Activated CD4-positive, alpha-beta T cell treated with anti-CD3 and anti-CD28 coated beads, Interleukin-2, amount 10 ng/mL, durations not matched to agents 24 days and 14 days (primary cell): ENCODE measurements around the gene ABCA9. TPM values are rescaled to one million over a fixed set of nuclear protein-coding genes. Genes with fewer than 3 reads are reported as not detected.
"Not testable (repeated sequence)": the region's sequence is repeated elsewhere in the genome, so short reads cannot be mapped to it uniquely, and the experiment has no call there.

Experiments
- DNase-seq: peaks from one replicate; pipeline ENCODE4 v3.0.0; 2022
- H3K27ac Mint-ChIP-seq: one replicate; pipeline ENCODE4 v1.8.0; 2022; ENCODE audit warnings: mild to moderate bottlenecking, mixed read lengths
- H3K27me3 Mint-ChIP-seq: one replicate; pipeline ENCODE4 v1.8.0; 2022; ENCODE audit warnings: mixed read lengths
- H3K36me3 Mint-ChIP-seq: one replicate; pipeline ENCODE4 v1.8.0; 2022; ENCODE audit warnings: low read depth, mild to moderate bottlenecking, mixed read lengths
- H3K4me1 Mint-ChIP-seq: one replicate; pipeline ENCODE4 v1.8.0; 2021; ENCODE audit warnings: mixed read lengths
- H3K4me3 Mint-ChIP-seq: one replicate; pipeline ENCODE4 v1.8.0; 2022; ENCODE audit warnings: mild to moderate bottlenecking, moderate library complexity, mixed read lengths
- H3K9me3 Mint-ChIP-seq: one replicate; pipeline ENCODE4 v1.8.0; 2021; ENCODE audit warnings: mixed read lengths
- intact Hi-C: fragments of 100-400 bp; cut with micrococcal nuclease; formaldehyde crosslinking; loops from one replicate; pipeline ENCODE4 v1.15.1; 2023
- total RNA-seq: library from RNA; stranded (reverse); gene quantifications from 2 replicates; pipeline ENCODE4 v1.2.3, GENCODE V29; 2022

Gene ABCA9
- total RNA-seq, 1 donor from 2014 or later = 0.07 TPM

- Mint-ChIP-seq H3K27ac (no peak overlapping the region), H3K27me3 (peaks cover 6% of the 10 kb centered on the region), H3K4me3 (no peak overlapping the region), H3K36me3 (no peaks in the 10 kb centered on the region), H3K9me3 (peaks cover 4% of the 10 kb centered on the region), H3K4me1 (no peaks in the 10 kb centered on the region)
- intact Hi-C loops = no loop called here
- DNase-seq = no peak
These were observed 18.1 kb upstream of the ABCA9 start for GRCh38 chr17:69078864-69079263.

GRCh38 chr17:69075823-69076222 is 15.1 kb upstream of the ABCA9 start:
- H3K36me3 Mint-ChIP-seq = peaks cover 3% of the 10 kb centered on the region
- intact Hi-C loops = no loop called here
- peaks cover 8% of the 10 kb centered on the region for H3K27me3 Mint-ChIP-seq
- no peak for DNase-seq
- no peak overlapping the region for H3K4me3 Mint-ChIP-seq
- H3K4me1 Mint-ChIP-seq = peaks cover 6% of the 10 kb centered on the region
- H3K27ac Mint-ChIP-seq = no peak overlapping the region
- peaks cover 15% of the 10 kb centered on the region for H3K9me3 Mint-ChIP-seq

GRCh38 chr17:69073392-69073791 is 12.7 kb upstream of the ABCA9 start:
- H3K4me1 Mint-ChIP-seq, H3K4me3 Mint-ChIP-seq, H3K36me3 Mint-ChIP-seq, H3K27ac Mint-ChIP-seq, intact Hi-C loops, DNase-seq, H3K27me3 Mint-ChIP-seq: not testable (repeated sequence)
- H3K9me3 Mint-ChIP-seq = peaks cover 15% of the 10 kb centered on the region

- H3K4me1 Mint-ChIP-seq, H3K27ac Mint-ChIP-seq, intact Hi-C loops, H3K27me3 Mint-ChIP-seq, H3K4me3 Mint-ChIP-seq, DNase-seq, H3K36me3 Mint-ChIP-seq: not testable (repeated sequence)
- H3K9me3 Mint-ChIP-seq = peaks cover 15% of the 10 kb centered on the region
These were observed 12.1 kb upstream of the ABCA9 start for GRCh38 chr17:69072803-69073256.

GRCh38 chr17:69071233-69071586 is 10.5 kb upstream of the ABCA9 start:
- peaks cover 15% of the 10 kb centered on the region for H3K9me3 Mint-ChIP-seq
- H3K4me1 Mint-ChIP-seq = peaks cover 12% of the 10 kb centered on the region
- intact Hi-C loops, H3K27ac Mint-ChIP-seq, H3K4me3 Mint-ChIP-seq, H3K27me3 Mint-ChIP-seq, DNase-seq, H3K36me3 Mint-ChIP-seq: not testable (repeated sequence)

GRCh38 chr17:69070378-69071232 is 9.9 kb upstream of the ABCA9 start:
- DNase-seq = peak; percentile 72
- Mint-ChIP-seq H3K4me3 (peak overlapping the region; percentile 36), H3K9me3 (peaks cover 15% of the 10 kb centered on the region), H3K27ac (peak overlapping the region; percentile 66), H3K4me1 (peaks cover 17% of the 10 kb centered on the region)
- H3K36me3 Mint-ChIP-seq, H3K27me3 Mint-ChIP-seq, intact Hi-C loops: not testable (repeated sequence)

- H3K9me3 Mint-ChIP-seq = peaks cover 11% of the 10 kb centered on the region
- intact Hi-C loops = no loop called here
- peaks cover 20% of the 10 kb centered on the region for H3K4me1 Mint-ChIP-seq
- DNase-seq = no peak
- H3K27me3 Mint-ChIP-seq = peaks cover 7% of the 10 kb centered on the region
- H3K27ac Mint-ChIP-seq = no peak overlapping the region
- H3K36me3 Mint-ChIP-seq = peaks cover 3% of the 10 kb centered on the region
- no peak overlapping the region for H3K4me3 Mint-ChIP-seq
These were observed 8.6 kb upstream of the ABCA9 start for GRCh38 chr17:69069226-69069750.

GRCh38 chr17:69067274-69068047 is 6.7 kb upstream of the ABCA9 start:
- peaks cover 3% of the 10 kb centered on the region for H3K36me3 Mint-ChIP-seq
- DNase-seq = no peak
- H3K9me3 Mint-ChIP-seq = peaks cover 4% of the 10 kb centered on the region
- H3K4me1 Mint-ChIP-seq = peaks cover 22% of the 10 kb centered on the region
- intact Hi-C loops = no loop called here
- no peak overlapping the region for H3K4me3 Mint-ChIP-seq
- no peak overlapping the region for H3K27ac Mint-ChIP-seq
- H3K27me3 Mint-ChIP-seq = peaks cover 9% of the 10 kb centered on the region

GRCh38 chr17:69066482-69066881 is 5.8 kb upstream of the ABCA9 start:
- H3K36me3 Mint-ChIP-seq = no peaks in the 10 kb centered on the region
- H3K4me1 Mint-ChIP-seq = peaks cover 22% of the 10 kb centered on the region
- H3K27me3 Mint-ChIP-seq = peaks cover 8% of the 10 kb centered on the region
- no peaks in the 10 kb centered on the region for H3K9me3 Mint-ChIP-seq
- DNase-seq = no peak
- peak overlapping the region; percentile 33 for H3K4me3 Mint-ChIP-seq
- intact Hi-C loops = no loop called here
- no peak overlapping the region for H3K27ac Mint-ChIP-seq

- H3K4me3 Mint-ChIP-seq = no peak overlapping the region
- no peaks in the 10 kb centered on the region for H3K36me3 Mint-ChIP-seq
- H3K27me3 Mint-ChIP-seq = peaks cover 13% of the 10 kb centered on the region
- H3K27ac Mint-ChIP-seq = no peak overlapping the region
- intact Hi-C loops = no loop called here
- no peak for DNase-seq
- peaks cover 15% of the 10 kb centered on the region for H3K4me1 Mint-ChIP-seq
- no peaks in the 10 kb centered on the region for H3K9me3 Mint-ChIP-seq
These were observed 4.4 kb upstream of the ABCA9 start for GRCh38 chr17:69065113-69065512.

GRCh38 chr17:69064476-69064875 is 3.7 kb upstream of the ABCA9 start:
- H3K27me3 Mint-ChIP-seq = peaks cover 13% of the 10 kb centered on the region
- no peak overlapping the region for H3K27ac Mint-ChIP-seq
- no peaks in the 10 kb centered on the region for H3K36me3 Mint-ChIP-seq
- peaks cover 15% of the 10 kb centered on the region for H3K4me1 Mint-ChIP-seq
- intact Hi-C loops = no loop called here
- no peak for DNase-seq
- no peaks in the 10 kb centered on the region for H3K9me3 Mint-ChIP-seq
- no peak overlapping the region for H3K4me3 Mint-ChIP-seq

- intact Hi-C loops = no loop called here
- Mint-ChIP-seq H3K27me3 (peaks cover 13% of the 10 kb centered on the region), H3K4me1 (peaks cover 15% of the 10 kb centered on the region), H3K27ac (no peak overlapping the region), H3K9me3 (no peaks in the 10 kb centered on the region), H3K4me3 (no peak overlapping the region), H3K36me3 (no peaks in the 10 kb centered on the region)
- no peak for DNase-seq
These were observed 3.3 kb upstream of the ABCA9 start for GRCh38 chr17:69064001-69064400.

GRCh38 chr17:69062860-69063581 is 2.3 kb upstream of the ABCA9 start:
- no peaks in the 10 kb centered on the region for H3K9me3 Mint-ChIP-seq
- H3K4me3 Mint-ChIP-seq = no peak overlapping the region
- peaks cover 13% of the 10 kb centered on the region for H3K27me3 Mint-ChIP-seq
- H3K4me1 Mint-ChIP-seq = peaks cover 15% of the 10 kb centered on the region
- intact Hi-C loops = no loop called here
- H3K36me3 Mint-ChIP-seq = no peaks in the 10 kb centered on the region
- no peak overlapping the region for H3K27ac Mint-ChIP-seq
- no peak for DNase-seq
